ENCODE results near the gene WDR91. TPM values are rescaled to one million over a fixed set of nuclear protein-coding genes. Genes with fewer than 3 reads are reported as not detected.

Gene WDR91
- total and polyA plus RNA-seq, 11 donors, result 3.0 to 11.4 (median 5.7) TPM

- Histone ChIP-seq H3K27ac (no peak overlapping the region), H3K4me3 (no peak overlapping the region), H3K36me3 (no peaks in the 10 kb centered on the region), H3K9me3 (no peaks in the 10 kb centered on the region), H3K27me3 (peaks cover 0 to 8% (median 0%) of the 10 kb centered on the region in 9 donors), H3K4me1 (no peaks in the 10 kb centered on the region)
- WGBS, 4 donors, result 75 to 77% (median 75%) methylated on average over 5 of the region's 5 CpGs
- ATAC-seq (no peak), DNase-seq (no peak)
- intact Hi-C loops (cut with DNase I), result no loop called here
- no peak for TF ChIP-seq POLR2A (IDR thresholded peaks at IDR 0.05)
- no peak for TF ChIP-seq CTCF (IDR thresholded peaks at IDR 0.05)
These were observed 30.9 kb upstream of the WDR91 start for GRCh38 chr7:135242096-135242684.

- no peaks in the 10 kb centered on the region for H3K4me1 ChIP-seq
- ATAC-seq (no peak), DNase-seq (no peak)
- H3K4me3 ChIP-seq, result no peak overlapping the region
- intact Hi-C loops (cut with DNase I), result no loop called here
- TF ChIP-seq CTCF (IDR thresholded peaks at IDR 0.05) (no peak), POLR2A (IDR thresholded peaks at IDR 0.05) (no peak)
- peaks cover 0 to 8% (median 0%) of the 10 kb centered on the region in 9 donors for H3K27me3 ChIP-seq
- no peaks in the 10 kb centered on the region for H3K36me3 ChIP-seq
- 80 to 89% (median 84%) methylated on average over 7 to 9 of the region's 9 CpGs for WGBS, 4 donors
- H3K27ac ChIP-seq, result no peak overlapping the region
- H3K9me3 ChIP-seq, result no peaks in the 10 kb centered on the region
These were observed 29.1 kb upstream of the WDR91 start for GRCh38 chr7:135240441-135240840.

- 90 to 93% (median 92%) methylated on average over 7 of the region's 7 CpGs for WGBS, 4 donors
- no peak overlapping the region for H3K27ac ChIP-seq
- H3K4me1 ChIP-seq, result no peaks in the 10 kb centered on the region
- ATAC-seq, result no peak
- no peaks in the 10 kb centered on the region for H3K36me3 ChIP-seq
- no peak for DNase-seq
- peaks cover 0 to 6% (median 0%) of the 10 kb centered on the region in 9 donors for H3K27me3 ChIP-seq
- TF ChIP-seq POLR2A (IDR thresholded peaks at IDR 0.05), result no peak
- H3K9me3 ChIP-seq, result no peaks in the 10 kb centered on the region
- intact Hi-C loops (cut with DNase I), result no loop called here
- no peak overlapping the region for H3K4me3 ChIP-seq
These were observed 27.9 kb upstream of the WDR91 start for GRCh38 chr7:135239263-135239662.

GRCh38 chr7:135238112-135238744 is 26.9 kb upstream of the WDR91 start:
- ATAC-seq, result no peak

More at GRCh38 chr7:135238112-135238744, 26.9 kb upstream of the WDR91 start:
- DNase-seq, result no peak
- Histone ChIP-seq H3K4me3 (no peak overlapping the region), H3K27me3 (peaks cover 0 to 4% (median 0%) of the 10 kb centered on the region in 9 donors), H3K36me3 (no peaks in the 10 kb centered on the region), H3K4me1 (no peaks in the 10 kb centered on the region), H3K9me3 (no peaks in the 10 kb centered on the region), H3K27ac (no peak overlapping the region)
- 86 to 91% (median 87%) methylated on average over 11 of the region's 11 CpGs for WGBS, 4 donors
- no peak for TF ChIP-seq POLR2A (IDR thresholded peaks at IDR 0.05)
- peak in 5 of 12 donors; percentile 13 to 27 (median 14) for TF ChIP-seq CTCF (IDR thresholded peaks at IDR 0.05)
- intact Hi-C loops (cut with DNase I), result no loop called here

Data from heart left ventricle (tissue), 16 donors.